SK-N-SH (cell line): ENCODE results near the gene CIAO2B. TPM values are rescaled to one million over a fixed set of nuclear protein-coding genes. Genes with fewer than 3 reads are reported as not detected.
A peak's percentile ranks its signal among the peaks of the same experiment; 100 is the strongest.

ENCODE experiments used
- CTCF ChIA-PET: fragments of 300-600, 350-600 bp; formaldehyde crosslinking; extraction: SDS; loops from one replicate; lab custom pipeline; 2021; lab: Yijun Ruan, JAX
- POLR2A ChIA-PET: fragments of 350-600 bp; sonication (Branson Sonifier 250); formaldehyde crosslinking; extraction: SDS; loops from one replicate; lab custom pipeline; 2020; ENCODE audit warnings: antibody characterized with exemption, inconsistent platforms; lab: Yijun Ruan, JAX
- DNase-seq: peaks from one replicate; pipeline ENCODE4 v3.0.0; 2012
- H2AFZ ChIP-seq: fragments of 200-600 bp; sonication (generic); 2 replicates; pipeline ENCODE4 v1.8.1; 2016; ENCODE audit warnings: antibody characterized with exemption, mild to moderate bottlenecking, low read depth
- H3F3A ChIP-seq: fragments of 200-600 bp; sonication (generic); replicated peaks from 2 replicates; pipeline ENCODE3; 2016; ENCODE audit warnings: antibody characterized with exemption, mild to moderate bottlenecking; ENCODE audit not compliant: insufficient read depth
- H3K27ac ChIP-seq, 2 experiments: fragments of 200-500 bp in 1 of 2; fragments of 200-600 bp in 1 of 2; sonication (Bioruptor generic) in 1 of 2; sonication (generic), shearing (Covaris generic) in 1 of 2; 2 replicates each; pipeline versions ENCODE4 v1.5.1 to v1.6.1; 2014 to 2016; ENCODE audit warnings: low read depth in 2 of 2, inconsistent platforms in 1 of 2, low read length in 1 of 2, mild to moderate bottlenecking in 1 of 2, mixed read lengths in 1 of 2
- H3K27me3 ChIP-seq: fragments of 200-600 bp; sonication (generic), shearing (Covaris generic); 2 replicates; pipeline ENCODE4 v1.6.1; 2016; ENCODE audit warnings: mixed run types; ENCODE audit not compliant: insufficient read depth
- H3K36me3 ChIP-seq, 2 experiments: fragments of 200-500 bp in 1 of 2; fragments of 200-600 bp in 1 of 2; sonication (Bioruptor generic) in 1 of 2; sonication (generic) in 1 of 2; replicated peaks in 1 of 2; 2 replicates each; pipeline versions ENCODE3 to v1.5.1; 2014 to 2016; ENCODE audit warnings: low read length in 1 of 2, mild to moderate bottlenecking in 1 of 2; ENCODE audit not compliant: insufficient read depth in 2 of 2, control insufficient read depth in 1 of 2
- H3K4me1 ChIP-seq, 2 experiments: fragments of 200-500 bp in 1 of 2; fragments of 200-600 bp in 1 of 2; sonication (Bioruptor generic) in 1 of 2; sonication (generic), shearing (Covaris generic) in 1 of 2; 2 replicates each; pipeline versions ENCODE4 v1.5.1 to v1.6.1; 2014 to 2016; ENCODE audit warnings: low read depth in 1 of 2, low read length in 1 of 2, mixed run types in 1 of 2; ENCODE audit not compliant: insufficient read depth in 2 of 2, control insufficient read depth in 1 of 2
- H3K4me2 ChIP-seq: fragments of 200-600 bp; sonication (generic), shearing (Covaris generic); 2 replicates; pipeline ENCODE4 v1.6.1; 2017; ENCODE audit warnings: mixed run types
- H3K4me3 ChIP-seq, 2 experiments: fragments of 200-500 bp in 1 of 2; fragments of 200-600 bp in 1 of 2; sonication (Bioruptor generic) in 1 of 2; sonication (generic), shearing (Covaris generic) in 1 of 2; 2 replicates each; pipeline versions ENCODE4 v1.5.1 to v1.8.1; 2014 to 2016; ENCODE audit warnings: low read depth in 2 of 2, inconsistent platforms in 1 of 2, low read length in 1 of 2, mild to moderate bottlenecking in 1 of 2, mixed read lengths in 1 of 2, moderate library complexity in 1 of 2
- H3K79me2 ChIP-seq: fragments of 200-600 bp; sonication (generic); 2 replicates; pipeline ENCODE4 v1.8.1; 2017; ENCODE audit warnings: mild to moderate bottlenecking; ENCODE audit not compliant: insufficient read depth
- H3K9ac ChIP-seq: fragments of 200-600 bp; sonication (generic); 2 replicates; pipeline ENCODE4 v1.6.1; 2017; ENCODE audit warnings: mixed run types
- H3K9me2 ChIP-seq: fragments of 200-600 bp; sonication (generic); 2 replicates; pipeline ENCODE4 v1.6.1; 2017; ENCODE audit warnings: mixed run types
- H3K9me3 ChIP-seq: fragments of 200-600 bp; sonication (generic); 2 replicates; pipeline ENCODE4 v1.6.1; 2017; ENCODE audit warnings: mixed run types, mild to moderate bottlenecking, moderate library complexity
- H4K20me1 ChIP-seq: fragments of 200-600 bp; sonication (generic); 2 replicates; pipeline ENCODE4 v1.6.1; 2017; ENCODE audit warnings: mild to moderate bottlenecking, mixed run types; ENCODE audit not compliant: insufficient read depth
- CHD2 ChIP-seq: fragments of 150-350 bp; IDR thresholded peaks from 2 replicates; pipeline ENCODE4 v1.6.1; 2018; ENCODE audit warnings: low read length; ENCODE audit not compliant: partially characterized antibody
- CTCF ChIP-seq: fragments of 200-600 bp; sonication (generic); IDR thresholded peaks from 2 replicates; pipeline ENCODE4 v1.6.1; 2017; ENCODE audit warnings: antibody characterized with exemption, mild to moderate bottlenecking, moderate library complexity
- ELF1 ChIP-seq: IDR thresholded peaks from 2 replicates; pipeline ENCODE4 v1.4.0; 2012
- FOSL2 ChIP-seq: IDR thresholded peaks from 2 replicates; pipeline ENCODE4 v1.4.0; 2012; ENCODE audit warnings: low read depth, mild to moderate bottlenecking, moderate library complexity, borderline replicate concordance
- FOXM1 ChIP-seq: IDR thresholded peaks from 2 replicates; pipeline ENCODE4 v1.4.0; 2012; ENCODE audit warnings: low read depth, mild to moderate bottlenecking
- GATA2 ChIP-seq: sonication (generic); formaldehyde crosslinking; IDR thresholded peaks from 2 replicates; pipeline ENCODE4 v1.5.0; 2020; ENCODE audit warnings: mild to moderate bottlenecking, missing genetic modification reagents
- IRF3 ChIP-seq: fragments of 150-350 bp; IDR thresholded peaks from 2 replicates; pipeline ENCODE4 v1.6.1; 2016; ENCODE audit warnings: mild to moderate bottlenecking, low read depth, low read length
- MEF2A ChIP-seq: IDR thresholded peaks from 2 replicates; pipeline ENCODE4 v1.4.0; 2012; ENCODE audit warnings: low read depth, borderline replicate concordance
- RAD21 ChIP-seq: IDR thresholded peaks from 2 replicates; pipeline ENCODE4 v1.6.1; 2012; ENCODE audit warnings: mild to moderate bottlenecking, low read length
- REST ChIP-seq: IDR thresholded peaks from 2 replicates; pipeline ENCODE4 v1.6.1; 2012; ENCODE audit warnings: mild to moderate bottlenecking, low read depth, low read length, moderate library complexity
- RXRA ChIP-seq: IDR thresholded peaks from 2 replicates; pipeline ENCODE4 v1.4.0; 2012; ENCODE audit warnings: low read depth, mild to moderate bottlenecking, borderline replicate concordance
- SMC3 ChIP-seq: IDR thresholded peaks from 2 replicates; pipeline ENCODE4 v1.6.1; 2012; ENCODE audit warnings: low read depth, low read length, improper control_type of control experiment
- TAF1 ChIP-seq: IDR thresholded peaks from 2 replicates; pipeline ENCODE4 v1.6.1; 2012; ENCODE audit warnings: low read depth, mild to moderate bottlenecking, low read length, moderate library complexity, borderline replicate concordance
- YY1 ChIP-seq: IDR thresholded peaks from 2 replicates; pipeline ENCODE4 v1.4.0; 2012; ENCODE audit warnings: low read depth, mild to moderate bottlenecking
- WGBS: methylation state at CpG from one replicate; pipeline ENCODE4 v1.1.6; 2017; ENCODE audit warnings: low lambda C conversion rate; 5-methylcytosine and 5-hydroxymethylcytosine counted together
- polyA plus RNA-seq, 3 experiments: library from polyadenylated mRNA; depleted of rRNA; stranded (reverse); fragments of >200 nt; gene quantifications; 2 replicates each; pipeline ENCODE4 v1.2.3, GENCODE V29; 2012

CIAO2B gene
- polyA plus RNA-seq, 1 of the 3 experiments (the other 2 are of a cell fraction), result 665 TPM

- Histone ChIP-seq H3K9me2 (no peaks in the 10 kb centered on the region), H3K79me2 (no peaks in the 10 kb centered on the region), H3K9ac (no peak overlapping the region), H3K9me3 (no peaks in the 10 kb centered on the region), H3K4me2 (no peak overlapping the region), H3F3A (no peaks in the 10 kb centered on the region), H3K27me3 (no peaks in the 10 kb centered on the region), H2AFZ (no peak overlapping the region), H3K4me3 (peak overlapping the region in 1 of 2 experiments; percentile 46; a peak in 1 of 4 replicates), H4K20me1 (no peaks in the 10 kb centered on the region), H3K4me1 (no peaks in the 10 kb centered on the region; a peak in 1 of 4 replicates), H3K36me3 (no peaks in the 10 kb centered on the region)
- WGBS, result 12% methylated on average over 10 of the region's 15 CpGs
- POLR2A ChIA-PET, result no interaction called here
- peak; percentile 94 for DNase-seq
- TF ChIP-seq ELF1, result no peak
- TF ChIP-seq TAF1, result no peak
- TF ChIP-seq REST, result no peak; the same call in 1 of the 2 replicates
- TF ChIP-seq GATA2, result no peak
- no peak for TF ChIP-seq YY1
- TF ChIP-seq MEF2A, result no peak
- peak; percentile 98 for TF ChIP-seq SMC3
- peak; percentile 99 for TF ChIP-seq RAD21
- TF ChIP-seq CTCF, result peak; percentile 93
- no peak for TF ChIP-seq CHD2
- no peak for TF ChIP-seq RXRA
- TF ChIP-seq FOSL2, result no peak
- TF ChIP-seq IRF3, result no peak
- no peak for TF ChIP-seq FOXM1
- TF ChIP-seq, all 33 proteins: peak for 3
- CTCF ChIA-PET, result interaction anchor here (0.6 to 6.9 kb wide), 47 partner anchors 8 to 447 kb away, joined by 3 to 103 read pairs (median 4); partner anchors contain the start of genes B3GNT9, CES3, CES4A and EXOC3L1
- H3K27ac ChIP-seq, result no peak overlapping the region
Observed at GRCh38 chr16:66977341-66978113, 43.3 kb upstream of the CIAO2B start.
